GM10266 (cell line): Measurements from ENCODE around the gene COX6B1.

Source experiments
- DNase-seq: peaks from one replicate; pipeline ENCODE4 v3.0.0; 2012; ENCODE audit errors: extremely low spot score
- CTCF ChIP-seq: IDR thresholded peaks from 2 replicates; pipeline ENCODE4 v1.5.1; 2012; ENCODE audit warnings: mild to moderate bottlenecking, low read depth; ENCODE audit not compliant: control insufficient read depth, insufficient read depth; ENCODE audit errors: missing control alignments

Gene COX6B1

DNA sequence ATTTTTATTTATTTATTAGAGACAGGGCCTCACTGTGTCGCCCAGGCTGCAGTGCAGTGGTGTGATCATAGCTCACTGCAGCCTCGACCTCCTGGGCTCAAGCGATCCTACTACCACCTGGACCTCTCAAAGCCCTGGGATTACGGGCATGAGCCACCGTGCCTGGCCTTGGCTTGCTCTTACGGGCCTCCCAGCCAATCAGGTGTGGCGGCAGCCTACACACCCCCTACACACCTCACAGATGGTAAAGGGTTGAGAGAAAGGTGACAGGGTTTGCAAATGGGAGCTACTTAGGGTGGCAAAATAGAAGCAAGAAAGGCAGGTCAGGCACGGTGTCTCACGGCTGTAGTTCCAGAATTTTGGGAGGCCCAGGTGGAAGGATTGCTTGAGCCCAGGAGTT is 55.2 kb downstream of the COX6B1 start:
- DNase-seq: no peak
- TF ChIP-seq CTCF: no peak

- no peak for TF ChIP-seq CTCF
Observed at GRCh38 chr19:35704218-35704617, 56.1 kb downstream of the COX6B1 start, which contains the start of gene ZBTB32. ZBTB32 (plus strand) TSS chr19:35704558; CDS start chr19:35714627, 10,069 bp downstream.

More at GRCh38 chr19:35704218-35704617, 56.1 kb downstream of the COX6B1 start, which contains the start of gene ZBTB32:
- no peak for DNase-seq
